NK-92 treated with Interleukin-12 subunit alpha and Interleukin-12 subunit beta, amount 100 ng/mL, for 24 hours (cell line): ENCODE results near the gene REG4.
"Not testable (repeated sequence)": the region's sequence is repeated elsewhere in the genome, so short reads cannot be mapped to it uniquely, and the experiment has no call there.

ENCODE experiments used
- DNase-seq: peaks from one replicate; lab custom pipeline; 2025; lab: John Stamatoyannopoulos, UW

The REG4 gene

GRCh38 chr1:119811387-119811786, at the start of gene REG4:
TSS of gene REG4 (minus strand) at chr1:119811460. CDS start at chr1:119808769, 2,691 bp downstream.
- no peak for DNase-seq

GRCh38 chr1:119859647-119860046, 48.4 kb upstream of the REG4 start:
- DNase-seq: no peak

GRCh38 chr1:119858556-119859214, 47.4 kb upstream of the REG4 start:
- not testable (repeated sequence) for DNase-seq

- DNase-seq: no peak
These were observed 46.9 kb upstream of the REG4 start for GRCh38 chr1:119858126-119858525.

GRCh38 chr1:119853155-119853554, 41.9 kb upstream of the REG4 start:
- DNase-seq: no peak

GRCh38 chr1:119844206-119844605, 32.9 kb upstream of the REG4 start:
- not testable (repeated sequence) for DNase-seq

- DNase-seq: no peak
These were observed 30.0 kb upstream of the REG4 start for GRCh38 chr1:119841306-119841705.

GRCh38 chr1:119840745-119841144, 29.5 kb upstream of the REG4 start:
- no peak for DNase-seq

GRCh38 chr1:119838236-119838635, 27.0 kb upstream of the REG4 start:
- no peak for DNase-seq

- no peak for DNase-seq
These were observed 23.7 kb upstream of the REG4 start for GRCh38 chr1:119834990-119835389.

GRCh38 chr1:119831027-119831426, 19.8 kb upstream of the REG4 start:
- DNase-seq: no peak

- no peak for DNase-seq
These were observed 18.4 kb upstream of the REG4 start for GRCh38 chr1:119829625-119830024.

- not testable (repeated sequence) for DNase-seq
These were observed 17.7 kb upstream of the REG4 start for GRCh38 chr1:119829006-119829405.

GRCh38 chr1:119828266-119828665, 17.0 kb upstream of the REG4 start:
- no peak for DNase-seq

GRCh38 chr1:119827010-119827409, 15.8 kb upstream of the REG4 start:
- DNase-seq: no peak

- no peak for DNase-seq
These were observed 11.1 kb upstream of the REG4 start for GRCh38 chr1:119822406-119822805.

GRCh38 chr1:119818181-119818580, 6.9 kb upstream of the REG4 start:
- no peak for DNase-seq

GRCh38 chr1:119816407-119816806, 5.1 kb upstream of the REG4 start:
- no peak for DNase-seq

- no peak for DNase-seq
These were observed 4.7 kb upstream of the REG4 start for GRCh38 chr1:119815928-119816327.

GRCh38 chr1:119815361-119815760, 4.1 kb upstream of the REG4 start:
- no peak for DNase-seq

- DNase-seq: no peak
These were observed 3.0 kb upstream of the REG4 start for GRCh38 chr1:119814288-119814687.

- DNase-seq: no peak
These were observed 811 bp upstream of the REG4 start for GRCh38 chr1:119811985-119812557.

GRCh38 chr1:119808972-119809550, 2.2 kb downstream of the REG4 start:
- peak; percentile 38 for DNase-seq

- DNase-seq: no peak
These were observed 2.8 kb downstream of the REG4 start for GRCh38 chr1:119808491-119808890.
